SU-DHL-6 (cell line): Measurements from ENCODE around the gene MFAP3.

Experiments used
- EZH2phosphoT487 ChIP-seq: fragments of 200-600 bp; sonication (generic), shearing (Covaris generic); conservative IDR thresholded peaks from 2 replicates; pipeline ENCODE4 v1.6.1; 2018; ENCODE audit warnings: mild to moderate bottlenecking, antibody characterized with exemption, low read length, moderate library complexity, mixed read lengths
- TF ChIP-seq, protein P1 (sequence below): fragments of 200-600 bp; sonication (generic); IDR thresholded peaks from one replicate; pipeline ENCODE4 v1.5.1; 2017; ENCODE audit warnings: antibody characterized with exemption, mild to moderate bottlenecking, low read length, moderate library complexity; ENCODE audit not compliant: insufficient read depth, poor library complexity, severe bottlenecking

DNA sequence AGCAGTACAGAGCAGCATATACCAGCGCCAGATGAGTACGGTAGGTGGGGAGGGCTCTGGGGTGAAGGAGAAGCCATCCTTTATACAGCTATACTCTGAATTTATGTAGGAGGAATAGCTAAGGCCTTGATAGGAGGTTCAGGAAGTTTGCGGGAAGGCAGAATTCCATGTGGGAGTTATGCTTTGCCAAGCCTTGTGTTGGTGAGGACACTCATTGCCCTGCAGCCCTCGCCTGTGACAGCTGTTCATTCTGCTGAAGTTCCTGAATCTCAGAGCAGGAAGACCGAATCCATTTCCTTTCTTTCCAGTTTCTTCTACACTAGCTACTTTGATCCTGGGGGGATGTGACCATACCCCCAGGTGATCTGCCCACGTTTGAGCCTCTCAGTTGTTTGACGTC lies 7.7 kb downstream of the MFAP3 start:
- TF ChIP-seq, protein P1, sequence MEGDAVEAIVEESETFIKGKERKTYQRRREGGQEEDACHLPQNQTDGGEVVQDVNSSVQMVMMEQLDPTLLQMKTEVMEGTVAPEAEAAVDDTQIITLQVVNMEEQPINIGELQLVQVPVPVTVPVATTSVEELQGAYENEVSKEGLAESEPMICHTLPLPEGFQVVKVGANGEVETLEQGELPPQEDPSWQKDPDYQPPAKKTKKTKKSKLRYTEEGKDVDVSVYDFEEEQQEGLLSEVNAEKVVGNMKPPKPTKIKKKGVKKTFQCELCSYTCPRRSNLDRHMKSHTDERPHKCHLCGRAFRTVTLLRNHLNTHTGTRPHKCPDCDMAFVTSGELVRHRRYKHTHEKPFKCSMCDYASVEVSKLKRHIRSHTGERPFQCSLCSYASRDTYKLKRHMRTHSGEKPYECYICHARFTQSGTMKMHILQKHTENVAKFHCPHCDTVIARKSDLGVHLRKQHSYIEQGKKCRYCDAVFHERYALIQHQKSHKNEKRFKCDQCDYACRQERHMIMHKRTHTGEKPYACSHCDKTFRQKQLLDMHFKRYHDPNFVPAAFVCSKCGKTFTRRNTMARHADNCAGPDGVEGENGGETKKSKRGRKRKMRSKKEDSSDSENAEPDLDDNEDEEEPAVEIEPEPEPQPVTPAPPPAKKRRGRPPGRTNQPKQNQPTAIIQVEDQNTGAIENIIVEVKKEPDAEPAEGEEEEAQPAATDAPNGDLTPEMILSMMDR, result no peak
- no peak for TF ChIP-seq EZH2phosphoT487
